Activated CD4-positive, alpha-beta memory T cell treated with anti-CD3 and anti-CD28 coated beads for 36 hours (primary cell): ENCODE data around the gene SFXN5. TPM values are rescaled to one million over a fixed set of nuclear protein-coding genes. Genes with fewer than 3 reads are reported as not detected.
A peak's percentile ranks its signal among the peaks of the same experiment; 100 is the strongest.

Experiments used
- CTCF ChIA-PET: fragments of 350-600 bp; sonication (Branson Sonifier 250); formaldehyde crosslinking; loops from one replicate; lab custom pipeline; 2021; ENCODE audit warnings: antibody characterized with exemption, inconsistent platforms; lab: Charles Lee
- POLR2A ChIA-PET: fragments of 350-600 bp; sonication (Branson Sonifier 250); formaldehyde crosslinking; loops from one replicate; lab custom pipeline; 2021; ENCODE audit warnings: antibody characterized with exemption; lab: Charles Lee
- DNase-seq: peaks from one replicate; pipeline ENCODE4 v3.0.0-alpha.2; 2020
- H3K27ac Mint-ChIP-seq: one replicate; pipeline ENCODE4 v1.8.0; 2021; ENCODE audit warnings: mixed read lengths
- H3K27me3 Mint-ChIP-seq: one replicate; pipeline ENCODE4 v1.8.0; 2021; ENCODE audit warnings: mixed read lengths
- H3K36me3 Mint-ChIP-seq: one replicate; pipeline ENCODE4 v1.8.0; 2021; ENCODE audit warnings: mixed read lengths
- H3K4me1 Mint-ChIP-seq: one replicate; pipeline ENCODE4 v1.8.0; 2021; ENCODE audit warnings: low read depth, mixed read lengths
- H3K4me3 Mint-ChIP-seq: one replicate; pipeline ENCODE4 v1.8.0; 2021; ENCODE audit warnings: mild to moderate bottlenecking, mixed read lengths
- H3K9me3 Mint-ChIP-seq: one replicate; pipeline ENCODE4 v1.8.0; 2021; ENCODE audit warnings: mixed read lengths
- intact Hi-C: fragments of 100-400 bp; cut with micrococcal nuclease; formaldehyde crosslinking; loops from one replicate; pipeline ENCODE4 v1.15.1; 2023
- total RNA-seq, 2 experiments: library from RNA; stranded (reverse); gene quantifications; one replicate each; pipeline ENCODE4 v1.2.3, GENCODE V29; 2021

SFXN5 gene
- total RNA-seq, 2 experiments from 2014 or later: 4.5 to 7.6 TPM

DNA sequence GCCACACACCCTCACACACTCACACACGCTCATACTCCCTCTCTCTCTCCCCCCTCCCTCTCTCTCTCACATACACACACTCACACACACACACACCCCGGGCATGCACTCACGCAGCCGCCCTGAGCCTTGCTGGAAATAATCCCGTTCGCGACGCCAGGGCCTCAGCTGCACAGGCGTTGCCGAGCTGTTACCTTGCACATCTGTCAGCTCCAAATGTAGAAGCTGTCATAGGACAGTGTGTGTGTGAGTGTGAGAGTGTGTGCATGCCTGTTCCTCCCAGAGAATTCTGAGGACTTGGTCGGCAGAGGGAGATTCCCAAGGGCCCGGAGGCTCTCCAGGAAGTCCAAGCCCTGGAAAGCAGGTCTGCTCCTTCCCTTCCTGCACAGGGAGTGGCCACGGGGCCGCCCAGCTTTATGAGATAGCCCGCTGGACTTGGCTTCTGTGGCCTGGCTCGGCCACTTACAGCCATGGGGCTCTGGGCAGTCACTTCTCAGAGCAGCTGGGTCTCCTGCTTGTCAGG, 175.7 kb downstream of the SFXN5 start:
- H3K36me3 Mint-ChIP-seq: peaks cover 4% of the 10 kb centered on the region
- H3K9me3 Mint-ChIP-seq: no peaks in the 10 kb centered on the region
- no peak for DNase-seq
- H3K27me3 Mint-ChIP-seq: peaks cover 39% of the 10 kb centered on the region
- H3K4me1 Mint-ChIP-seq: no peaks in the 10 kb centered on the region
- CTCF ChIA-PET: interaction anchor here (0.7 to 6.3 kb wide), 7 partner anchors 8 to 281 kb away, joined by 3 to 113 read pairs (median 3); partner anchors contain the start of gene SPR
- H3K4me3 Mint-ChIP-seq: no peak overlapping the region
- intact Hi-C loops: no loop called here
- POLR2A ChIA-PET: no interaction called here
- no peak overlapping the region for H3K27ac Mint-ChIP-seq

DNA sequence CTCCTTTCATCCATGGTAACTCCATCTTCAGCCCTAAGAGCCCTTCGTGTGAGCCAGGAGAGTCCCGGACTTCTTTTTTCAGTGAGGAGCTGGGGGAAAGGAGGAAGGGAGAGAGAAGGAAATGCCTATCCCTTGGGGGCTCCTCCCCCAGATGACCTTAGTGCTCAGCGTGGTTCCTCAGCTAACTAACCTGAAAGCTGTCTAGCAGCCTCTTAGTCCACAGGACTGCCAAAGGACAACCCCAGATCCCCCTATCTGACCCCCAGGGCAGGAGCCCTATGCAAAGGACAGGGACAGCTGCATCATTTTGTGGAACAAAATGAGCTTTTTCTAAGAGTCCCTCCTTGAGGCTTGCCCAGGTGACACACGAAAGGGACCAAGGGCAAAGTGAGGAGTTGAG, 176.4 kb downstream of the SFXN5 start:
- intact Hi-C loops: no loop called here
- Mint-ChIP-seq H3K27ac (no peak overlapping the region), H3K4me1 (no peaks in the 10 kb centered on the region), H3K4me3 (no peak overlapping the region), H3K27me3 (peaks cover 42% of the 10 kb centered on the region), H3K9me3 (no peaks in the 10 kb centered on the region), H3K36me3 (peaks cover 4% of the 10 kb centered on the region)
- DNase-seq: no peak
- POLR2A ChIA-PET: no interaction called here
- CTCF ChIA-PET: interaction anchor here (0.7 to 6.3 kb wide), 8 partner anchors 15 to 282 kb away, joined by 3 to 113 read pairs (median 3); no protein-coding TSS in a partner anchor

DNA sequence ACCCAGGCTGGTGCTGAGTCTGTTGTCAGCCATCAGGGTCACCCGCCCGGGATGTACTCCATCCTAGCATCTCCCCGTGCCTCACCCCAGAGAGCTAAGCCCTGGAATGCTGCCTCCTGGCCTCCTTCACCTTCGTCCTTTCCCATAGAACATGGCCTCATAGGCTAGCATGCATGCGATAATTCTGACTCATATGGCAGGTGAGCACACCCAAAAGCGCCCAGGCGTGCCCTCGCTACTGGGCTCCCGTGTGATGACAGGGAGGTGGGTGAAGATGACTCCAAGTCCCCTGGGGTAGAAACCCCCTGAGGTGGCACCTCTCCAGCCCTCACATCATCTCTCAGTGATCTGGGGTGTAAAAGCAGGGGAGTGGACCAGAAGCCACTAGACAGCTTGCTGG, 177.0 kb downstream of the SFXN5 start:
- DNase-seq: no peak
- peaks cover 4% of the 10 kb centered on the region for H3K36me3 Mint-ChIP-seq
- intact Hi-C loops: loop anchor here (5.0 kb wide), 2 partner anchors 178 to 318 kb away; partner anchors contain the start of genes SFXN5 and SMYD5
- H3K4me3 Mint-ChIP-seq: no peak overlapping the region
- H3K27ac Mint-ChIP-seq: no peak overlapping the region
- no peaks in the 10 kb centered on the region for H3K4me1 Mint-ChIP-seq
- H3K9me3 Mint-ChIP-seq: no peaks in the 10 kb centered on the region
- ChIA-PET POLR2A (no interaction called here), CTCF (interaction anchor here (1.1 to 6.3 kb wide), 11 partner anchors 8 to 316 kb away, joined by 3 to 113 read pairs (median 14); no protein-coding TSS in a partner anchor)
- peaks cover 47% of the 10 kb centered on the region for H3K27me3 Mint-ChIP-seq

DNA sequence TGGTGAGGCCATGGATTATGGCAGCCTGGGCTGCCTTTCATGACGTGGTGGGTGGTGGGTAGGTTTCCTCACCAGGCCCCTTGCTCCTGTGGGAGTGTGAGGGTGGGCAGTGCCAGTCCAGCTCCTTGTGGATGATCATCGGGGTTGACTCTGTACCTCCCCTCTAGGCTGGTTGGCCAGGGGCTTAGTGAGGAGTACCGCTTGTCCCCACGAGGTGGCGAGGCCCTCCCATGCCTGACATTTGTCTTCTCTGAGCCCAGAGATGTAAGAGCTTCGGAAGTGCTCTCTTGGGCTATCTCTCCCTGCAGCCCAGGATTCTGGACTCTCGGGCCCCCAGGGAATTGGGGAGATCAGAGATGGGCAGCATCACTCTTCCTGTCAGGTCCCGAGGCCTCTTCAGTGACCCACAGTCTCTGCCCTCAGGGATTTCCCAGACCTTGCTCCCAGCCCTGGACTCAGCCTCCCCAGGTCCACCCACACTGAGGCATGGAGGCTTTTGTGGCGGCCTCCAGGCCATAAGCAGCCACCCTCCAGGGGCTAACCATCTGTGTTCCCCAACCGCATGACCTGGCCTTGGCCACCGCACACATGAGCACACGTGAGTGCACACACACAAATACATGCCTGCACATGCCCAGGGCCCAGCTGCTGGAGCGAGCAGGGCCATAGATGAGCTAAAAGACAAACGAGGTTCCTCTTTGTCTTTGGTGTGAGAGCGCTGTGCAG, 177.8 kb downstream of the SFXN5 start:
- peaks cover 4% of the 10 kb centered on the region for H3K36me3 Mint-ChIP-seq
- H3K9me3 Mint-ChIP-seq: no peaks in the 10 kb centered on the region
- intact Hi-C loops: loop anchor here (5.0 kb wide), 2 partner anchors 179 to 319 kb away; partner anchors contain the start of genes SFXN5 and SMYD5
- H3K27ac Mint-ChIP-seq: no peak overlapping the region
- POLR2A ChIA-PET: no interaction called here
- no peak overlapping the region for H3K4me3 Mint-ChIP-seq
- peak; percentile 67 for DNase-seq
- CTCF ChIA-PET: interaction anchor here (0.6 to 6.3 kb wide), 26 partner anchors 9 to 319 kb away, joined by 3 to 113 read pairs (median 8); partner anchors contain the start of gene EMX1
- no peaks in the 10 kb centered on the region for H3K4me1 Mint-ChIP-seq
- H3K27me3 Mint-ChIP-seq: peaks cover 53% of the 10 kb centered on the region

DNA sequence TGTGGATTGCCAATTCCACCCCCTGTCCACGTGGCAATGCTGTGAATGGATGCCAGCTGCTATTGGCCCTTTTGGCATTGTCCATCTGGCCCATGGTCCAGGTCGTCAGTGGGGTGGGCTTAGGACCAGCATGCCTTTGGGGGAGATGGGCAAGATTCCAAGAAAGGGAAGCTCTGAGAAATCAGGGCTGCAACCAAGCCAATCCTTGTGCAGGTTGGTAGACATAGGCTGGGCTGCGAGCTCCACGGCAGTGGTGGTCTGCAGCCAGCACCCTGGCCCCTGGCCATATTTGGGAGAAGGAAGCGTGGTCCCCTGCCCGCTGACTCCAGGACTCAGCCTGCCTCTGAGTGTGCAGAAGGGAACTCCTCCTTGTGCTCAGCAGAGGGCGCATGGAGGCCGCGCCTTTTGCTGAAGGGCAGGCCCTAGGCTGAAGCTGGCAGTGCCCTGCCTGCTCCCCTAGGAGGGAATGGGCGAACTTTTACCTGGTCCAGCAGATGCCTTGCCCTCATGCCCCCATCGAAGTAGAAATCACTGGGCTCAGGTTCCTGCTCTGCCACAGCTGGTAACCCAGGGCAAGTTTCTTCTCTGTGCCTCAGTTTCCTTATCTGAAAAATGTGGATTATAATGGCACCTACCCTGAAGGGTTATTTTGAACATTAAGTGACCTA, 178.9 kb downstream of the SFXN5 start:
- no peak overlapping the region for H3K27ac Mint-ChIP-seq
- POLR2A ChIA-PET: no interaction called here

More for the DNA sequence above, 178.9 kb downstream of the SFXN5 start:
- DNase-seq: peak; percentile 72
- H3K9me3 Mint-ChIP-seq: no peaks in the 10 kb centered on the region
- intact Hi-C loops: loop anchor here (1.0 to 5.0 kb wide), 5 partner anchors 81 to 320 kb away; partner anchors contain the start of genes SFXN5 and SMYD5
- H3K27me3 Mint-ChIP-seq: peaks cover 59% of the 10 kb centered on the region
- CTCF ChIA-PET: interaction anchor here (0.9 to 6.3 kb wide), 37 partner anchors 10 to 320 kb away, joined by 3 to 113 read pairs (median 5); partner anchors contain the start of gene EMX1
- H3K36me3 Mint-ChIP-seq: peaks cover 4% of the 10 kb centered on the region
- H3K4me1 Mint-ChIP-seq: peaks cover 6% of the 10 kb centered on the region
- no peak overlapping the region for H3K4me3 Mint-ChIP-seq

Other genes with a start within 250 kb of the SFXN5 start
- gene EXOC6B, start 245.7 kb downstream of the SFXN5 start, total RNA-seq: 1 to 10 TPM; 8.5 to 8.6 TPM
- gene SPR, start 184.3 kb downstream of the SFXN5 start, total RNA-seq: 1 to 10 TPM; 7.1 to 8.5 TPM
- not detected for gene EMX1, start 154.2 kb downstream of the SFXN5 start, total RNA-seq
- gene RAB11FIP5, start 41.2 kb upstream of the SFXN5 start, total RNA-seq: 10 to 100 TPM; 11.1 to 11.2 TPM
- gene NOTO, start 130.9 kb upstream of the SFXN5 start, total RNA-seq: not detected
- 10 to 100 TPM; 40.0 to 42.0 TPM for gene SMYD5, start 142.5 kb upstream of the SFXN5 start, total RNA-seq
- 10 to 100 TPM; 12.9 to 13.6 TPM for gene PRADC1, start 161.5 kb upstream of the SFXN5 start, total RNA-seq
- 100 to 1,000 TPM; 499 to 541 TPM for gene CCT7, start 162.6 kb upstream of the SFXN5 start, total RNA-seq
- 10 to 100 TPM; 15.2 to 15.6 TPM for gene FBXO41, start 212.8 kb upstream of the SFXN5 start, total RNA-seq
- under 1 TPM; 0.24 to 0.34 TPM for gene EGR4, start 221.8 kb upstream of the SFXN5 start, total RNA-seq